Subcutaneous adipose tissue (tissue), 4 donors: Measurements from ENCODE around the gene NAGA. TPM values are rescaled to one million over a fixed set of nuclear protein-coding genes. Genes with fewer than 3 reads are reported as not detected.

ENCODE experiments used
- total RNA-seq, 4 donors: library from RNA; depleted of rRNA; stranded (reverse); fragments of >200 nt; gene quantifications; one replicate each; pipeline ENCODE4 v1.1.0, GENCODE V29; 2016
- TF ChIP-seq, protein P1 (sequence below): fragments of 450-650 bp; IDR thresholded peaks from one replicate; pipeline ENCODE4 v1.5.1; 2016; ENCODE audit warnings: low read depth, mild to moderate bottlenecking, control low read depth, antibody characterized with exemption, moderate library complexity

Gene NAGA
- total RNA-seq, 4 donors from 2014 or later = 16.2 to 56.1 (median 31.1) TPM

DNA sequence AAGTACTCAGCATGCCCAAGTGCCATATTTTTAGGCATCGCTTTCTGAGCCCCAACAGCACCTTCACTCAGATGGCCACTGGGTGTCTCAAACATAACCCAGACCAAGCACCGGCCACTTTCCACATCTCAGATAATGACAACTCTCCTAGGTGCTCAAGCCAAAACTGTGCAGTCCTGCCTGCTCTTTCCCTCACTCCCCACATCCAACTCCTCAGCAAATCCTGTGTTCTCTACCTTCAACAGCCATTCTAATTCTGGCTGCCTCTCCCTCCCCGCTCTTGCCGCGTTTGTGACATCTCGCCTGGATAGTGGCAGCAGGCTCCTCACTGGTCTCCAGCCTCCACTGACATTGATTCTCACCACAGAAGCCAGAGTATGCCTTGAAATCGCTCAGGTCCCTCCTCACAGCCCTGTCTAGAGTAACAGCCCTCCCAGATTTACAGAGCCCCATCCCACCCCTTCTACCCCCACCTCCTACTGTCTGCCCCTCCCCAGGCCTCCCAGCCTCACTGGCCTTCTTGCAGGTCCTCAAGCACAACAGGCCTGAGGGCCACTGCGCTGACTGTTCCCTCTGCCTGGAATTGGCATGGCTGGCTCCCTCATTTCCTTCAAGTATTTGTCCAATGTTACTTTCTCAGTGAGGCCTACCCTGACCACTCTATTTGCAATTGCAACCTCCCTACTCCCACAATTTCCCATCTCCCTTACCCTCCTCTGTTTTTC, 2.2 kb upstream of the NAGA start:
- TF ChIP-seq, protein P1, sequence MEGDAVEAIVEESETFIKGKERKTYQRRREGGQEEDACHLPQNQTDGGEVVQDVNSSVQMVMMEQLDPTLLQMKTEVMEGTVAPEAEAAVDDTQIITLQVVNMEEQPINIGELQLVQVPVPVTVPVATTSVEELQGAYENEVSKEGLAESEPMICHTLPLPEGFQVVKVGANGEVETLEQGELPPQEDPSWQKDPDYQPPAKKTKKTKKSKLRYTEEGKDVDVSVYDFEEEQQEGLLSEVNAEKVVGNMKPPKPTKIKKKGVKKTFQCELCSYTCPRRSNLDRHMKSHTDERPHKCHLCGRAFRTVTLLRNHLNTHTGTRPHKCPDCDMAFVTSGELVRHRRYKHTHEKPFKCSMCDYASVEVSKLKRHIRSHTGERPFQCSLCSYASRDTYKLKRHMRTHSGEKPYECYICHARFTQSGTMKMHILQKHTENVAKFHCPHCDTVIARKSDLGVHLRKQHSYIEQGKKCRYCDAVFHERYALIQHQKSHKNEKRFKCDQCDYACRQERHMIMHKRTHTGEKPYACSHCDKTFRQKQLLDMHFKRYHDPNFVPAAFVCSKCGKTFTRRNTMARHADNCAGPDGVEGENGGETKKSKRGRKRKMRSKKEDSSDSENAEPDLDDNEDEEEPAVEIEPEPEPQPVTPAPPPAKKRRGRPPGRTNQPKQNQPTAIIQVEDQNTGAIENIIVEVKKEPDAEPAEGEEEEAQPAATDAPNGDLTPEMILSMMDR = no peak

- TF ChIP-seq, protein P1 = no peak
These were observed 653 bp downstream of the NAGA start for GRCh38 chr22:42069801-42070516.

- TF ChIP-seq, protein P1 = no peak
These were observed 2.3 kb downstream of the NAGA start for GRCh38 chr22:42068291-42068690.

GRCh38 chr22:42067671-42068251, 2.9 kb downstream of the NAGA start:
- TF ChIP-seq, protein P1 = no peak

GRCh38 chr22:42066937-42067336, 3.7 kb downstream of the NAGA start:
- TF ChIP-seq, protein P1 = no peak

- TF ChIP-seq, protein P1 = no peak
These were observed 4.4 kb downstream of the NAGA start for GRCh38 chr22:42066126-42066761.
